ENCODE measurements around the gene NFKB2. TPM values are rescaled to one million over a fixed set of nuclear protein-coding genes. Genes with fewer than 3 reads are reported as not detected.

Gene NFKB2
- total and polyA plus RNA-seq, 2 of the 8 experiments (the other 6 are each of a cell fraction or from before 2014, with no cell fraction given): 20.4 to 31.4 TPM

DNA sequence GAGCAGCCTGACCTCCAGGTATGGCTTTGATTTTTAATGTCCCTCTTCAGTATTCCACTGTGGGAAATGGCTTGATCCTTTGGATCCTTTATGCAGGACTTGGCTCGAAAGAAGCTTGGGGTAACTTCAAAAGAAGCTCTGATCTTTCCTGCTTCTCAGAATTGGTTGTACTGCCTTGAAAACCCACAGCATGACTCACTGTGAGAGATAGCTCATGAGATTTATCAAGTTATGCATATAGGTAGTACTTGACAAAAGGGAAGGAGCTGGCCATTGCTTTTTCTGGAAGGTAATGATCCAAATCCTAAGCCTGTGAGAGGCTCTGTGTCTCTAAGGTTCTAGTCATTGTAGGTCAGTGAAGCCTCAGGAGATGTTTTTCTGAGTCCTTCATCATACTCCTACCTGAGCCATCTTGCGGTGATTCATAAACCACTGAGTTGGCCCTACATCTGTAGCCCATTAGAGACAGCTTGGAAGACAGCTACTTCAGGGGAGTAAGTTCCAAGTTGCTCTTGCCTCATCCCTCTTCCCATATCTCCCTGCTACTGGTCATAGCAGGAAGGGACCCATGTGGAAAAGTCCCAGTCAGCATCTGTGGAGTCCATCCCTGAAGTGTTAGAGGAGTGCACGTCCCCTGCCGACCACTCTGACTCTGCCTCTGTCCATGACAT lies 36.7 kb upstream of the NFKB2 start:
- H3K18ac ChIP-seq (ENCODE audit: extremely low read depth, low read length): no peak overlapping the region
- peaks cover 2 to 4% of the 10 kb centered on the region in 2 experiments for H4K20me1 ChIP-seq (replicated peaks in 1 of 2; ENCODE audit: control insufficient read depth in 1 of 2, insufficient read depth in 2 of 2, low read length in 2 of 2)
- H2AFZ ChIP-seq (ENCODE audit: low read length): no peak overlapping the region
- no peaks in the 10 kb centered on the region for H3K79me2 ChIP-seq (ENCODE audit: control insufficient read depth in 1 of 2, insufficient read depth in 2 of 2, low read length in 2 of 2)
- H2BK15ac ChIP-seq (ENCODE audit: low read length): no peak overlapping the region
- ChIA-PET POLR2A (ENCODE audit: partially characterized antibody) (interaction anchor here (0.6 to 1.6 kb wide), 3 partner anchors 22 to 188 kb away, joined by 3 read pairs; no protein-coding TSS in a partner anchor), CTCF (ENCODE audit: partially characterized antibody) (interaction anchor here (0.6 to 23.3 kb wide), 12 partner anchors 6 to 238 kb away, joined by 3 to 862 read pairs (median 4); partner anchors contain the start of genes ELOVL3 and PITX3)
- H4K8ac ChIP-seq (ENCODE audit: extremely low read depth, insufficient read depth, low read length): no peak overlapping the region
- no peak overlapping the region for H2BK5ac ChIP-seq (ENCODE audit: low read depth, low read length)
- peaks cover 7 to 25% (median 21%) of the 10 kb centered on the region in 4 experiments; a peak in 7 of 8 replicates for H3K36me3 ChIP-seq (ENCODE audit: control insufficient read depth in 2 of 4, insufficient read depth in 4 of 4, low read length in 3 of 4)
- WGBS, 2 experiments (ENCODE audit: extremely low coverage in 1 of 2, insufficient coverage in 1 of 2, insufficient read length in 1 of 2, insufficient replicate concordance in 2 of 2, low coverage in 1 of 2, low lambda C conversion rate in 2 of 2, missing lambda C conversion rate in 1 of 2): 86% methylated on average over 4 of the region's 4 CpGs; no CpG with 5 or more reads in 1 of the 2 experiments
- no peak overlapping the region for H3K4ac ChIP-seq (replicated peaks; ENCODE audit: insufficient read length, low read depth, low read length)
- no peak overlapping the region for H3K4me2 ChIP-seq (ENCODE audit: insufficient read depth in 1 of 2, low read depth in 2 of 2, low read length in 2 of 2)
- no peak overlapping the region for H2BK20ac ChIP-seq (ENCODE audit: low read length)
- no peak overlapping the region for H3K56ac ChIP-seq (replicated peaks; ENCODE audit: insufficient read length, low read depth, low read length)
- no peaks in the 10 kb centered on the region for H3K23me2 ChIP-seq (ENCODE audit: low read depth, low read length)
- no peak overlapping the region for H3K23ac ChIP-seq (ENCODE audit: insufficient read length)
- no peak overlapping the region for H2BK120ac ChIP-seq (replicated peaks; ENCODE audit: low read depth, low read length)
- no peaks in the 10 kb centered on the region for H3K27me3 ChIP-seq (replicated peaks in 1 of 4; ENCODE audit: control insufficient read depth in 3 of 4, extremely low read depth in 1 of 4, insufficient read depth in 3 of 4, low read length in 3 of 4)
- no peak overlapping the region for H4K5ac ChIP-seq (ENCODE audit: insufficient read length, low read depth, low read length)
- H2AK5ac ChIP-seq (ENCODE audit: low read depth, low read length): no peak overlapping the region
- H4K91ac ChIP-seq (replicated peaks; ENCODE audit: insufficient read length, low read length): no peak overlapping the region
- no peak overlapping the region for H3K4me3 ChIP-seq (ENCODE audit: extremely low read depth in 1 of 4, insufficient read depth in 2 of 4, low read depth in 3 of 4, low read length in 4 of 4)
- DNase-seq (ENCODE audit: low read depth in 1 of 2, low spot score in 2 of 2): no peak
- no peak overlapping the region for H3K9ac ChIP-seq (replicated peaks in 1 of 4; ENCODE audit: extremely low read depth in 1 of 4, low read depth in 3 of 4, low read length in 3 of 4)
- no peak for TF ChIP-seq YY1 (IDR thresholded peaks at IDR 0.05; ENCODE audit: low read depth, low read length)
- no peak overlapping the region for H2BK12ac ChIP-seq (ENCODE audit: low read depth, low read length)
- no peaks in the 10 kb centered on the region for H3K4me1 ChIP-seq (replicated peaks in 1 of 4; ENCODE audit: control insufficient read depth in 3 of 4, insufficient read depth in 4 of 4, low read length in 3 of 4)
- no peak overlapping the region for H3K14ac ChIP-seq (ENCODE audit: insufficient read length)
- H3K79me1 ChIP-seq (ENCODE audit: low read depth, low read length): no peaks in the 10 kb centered on the region; the same call in 1 of the 2 replicates
- H3K9me3 ChIP-seq (ENCODE audit: insufficient read depth in 2 of 2, low read depth in 1 of 2, low read length in 1 of 2): no peaks in the 10 kb centered on the region
- H3K27ac ChIP-seq (ENCODE audit: low read depth, low read length): no peak overlapping the region
- no peak for FAIRE-seq
